ENCODE results near the gene TINAGL1.

TINAGL1 gene

GRCh38 chr1:31569596-31570173 lies 6.6 kb upstream of the TINAGL1 start:
- no peak for DNase-seq

- no peak for DNase-seq
Observed at GRCh38 chr1:31570228-31570627, 6.1 kb upstream of the TINAGL1 start.

- no peak for DNase-seq
Observed at GRCh38 chr1:31570906-31571305, 5.4 kb upstream of the TINAGL1 start.

- no peak for DNase-seq
Observed at GRCh38 chr1:31571340-31572295, 4.7 kb upstream of the TINAGL1 start.

- DNase-seq: no peak
Observed at GRCh38 chr1:31572323-31573104, 3.8 kb upstream of the TINAGL1 start.

- DNase-seq: no peak
Observed at GRCh38 chr1:31573261-31573660, 3.1 kb upstream of the TINAGL1 start.

GRCh38 chr1:31574749-31575368 lies 1.5 kb upstream of the TINAGL1 start:
- no peak for DNase-seq

- no peak for DNase-seq
Observed at GRCh38 chr1:31575369-31576140, 760 bp upstream of the TINAGL1 start.

- no peak for DNase-seq
Observed at GRCh38 chr1:31576743-31577455, 584 bp downstream of the TINAGL1 start.

GRCh38 chr1:31577515-31578192 lies 1.3 kb downstream of the TINAGL1 start:
- DNase-seq: no peak

- no peak for DNase-seq
Observed at GRCh38 chr1:31579374-31579773, 3.1 kb downstream of the TINAGL1 start.

GRCh38 chr1:31580513-31580870 lies 4.2 kb downstream of the TINAGL1 start:
- DNase-seq: no peak

GRCh38 chr1:31580891-31581603 lies 4.7 kb downstream of the TINAGL1 start:
- DNase-seq: no peak

- no peak for DNase-seq
Observed at GRCh38 chr1:31581821-31582810, 5.8 kb downstream of the TINAGL1 start.

- DNase-seq: no peak
Observed at GRCh38 chr1:31583082-31583994, 7.0 kb downstream of the TINAGL1 start.

- no peak for DNase-seq
Observed at GRCh38 chr1:31583995-31584868, 7.9 kb downstream of the TINAGL1 start.
